Measurements from ENCODE around the gene DPEP1.
"Not testable (repeated sequence)": the region's sequence is repeated elsewhere in the genome, so short reads cannot be mapped to it uniquely, and the experiment has no call there.

DPEP1 gene

DNA sequence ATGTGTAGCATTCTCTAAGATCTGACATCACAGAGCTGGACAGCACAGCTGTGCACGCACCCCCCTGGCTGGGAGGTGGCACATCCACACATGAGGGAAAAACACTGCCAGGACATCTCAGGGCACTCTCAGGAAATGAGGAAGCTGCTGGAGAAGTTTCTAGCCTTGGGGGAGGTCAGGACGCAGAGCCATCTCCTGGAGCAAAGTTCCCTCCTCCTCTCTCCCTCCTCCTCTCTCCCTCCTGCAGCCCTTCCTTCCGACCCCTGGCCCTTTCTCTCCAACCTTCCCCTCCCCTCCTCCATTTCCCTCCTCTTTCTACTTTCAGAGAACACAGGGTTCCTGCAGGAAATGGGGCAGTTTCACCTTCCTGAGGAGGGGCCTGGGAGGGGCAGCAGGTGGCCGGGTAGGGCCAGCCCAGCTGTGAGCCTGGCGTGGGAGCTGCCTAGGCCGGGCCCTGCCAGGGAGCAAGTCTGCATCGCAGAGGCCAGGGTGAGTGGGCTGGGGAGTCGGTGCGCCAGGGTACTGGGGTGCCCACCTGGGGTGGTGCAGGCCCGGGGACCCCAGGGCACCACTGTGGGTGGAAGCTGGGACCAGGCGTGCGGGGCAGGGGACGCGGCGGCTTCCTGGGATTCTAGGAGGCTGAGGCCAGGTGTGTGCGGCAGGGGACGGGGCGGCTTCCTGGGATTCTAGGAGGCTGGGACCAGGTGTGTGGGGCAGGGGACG, at the start of gene DPEP1:
Gene DPEP1 (plus strand): TSS at position 412 of the 723 bp plus-strand sequence. CDS start 16,769 bp downstream, outside the sequence.
- DNase-seq: no peak

DNA sequence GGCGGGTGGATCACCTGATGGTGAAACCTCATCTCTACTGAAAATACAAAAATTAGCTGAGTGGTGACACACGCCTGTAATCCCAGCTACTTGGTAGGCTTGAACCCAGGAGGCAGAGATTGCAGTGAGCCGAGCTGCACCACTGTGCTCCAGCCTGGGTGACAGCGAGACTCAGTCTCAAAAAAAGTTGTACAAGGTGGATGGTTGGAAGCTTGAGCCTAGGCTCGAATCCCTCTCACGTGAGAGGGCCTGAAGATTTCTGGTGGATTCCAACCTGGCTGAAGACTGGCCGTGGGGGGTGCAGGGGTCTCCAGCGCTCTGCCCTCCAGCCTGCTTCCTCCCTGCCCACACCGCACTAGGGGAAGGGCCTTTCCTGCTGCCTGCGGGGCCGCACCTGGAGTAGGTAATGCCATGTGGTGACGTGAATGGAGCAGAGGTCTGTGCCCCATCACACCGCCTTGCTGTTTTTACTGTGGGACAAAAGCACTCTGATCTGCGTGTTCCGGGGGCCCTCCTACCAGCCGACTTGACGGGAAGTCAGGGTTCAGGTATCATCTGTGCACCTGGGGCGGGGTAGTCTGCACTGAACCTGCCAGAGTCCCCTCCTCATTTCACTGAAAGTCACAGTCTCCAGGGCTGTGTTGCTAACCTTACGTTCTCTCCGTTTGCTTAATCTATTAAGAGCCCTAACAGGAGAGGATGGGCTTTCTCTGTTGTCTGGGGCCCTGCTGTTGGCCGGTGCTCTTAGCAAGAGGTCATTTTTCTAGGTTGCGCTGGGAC, 48.8 kb upstream of the DPEP1 start:
- DNase-seq: peak; percentile 67 to 71

DNA sequence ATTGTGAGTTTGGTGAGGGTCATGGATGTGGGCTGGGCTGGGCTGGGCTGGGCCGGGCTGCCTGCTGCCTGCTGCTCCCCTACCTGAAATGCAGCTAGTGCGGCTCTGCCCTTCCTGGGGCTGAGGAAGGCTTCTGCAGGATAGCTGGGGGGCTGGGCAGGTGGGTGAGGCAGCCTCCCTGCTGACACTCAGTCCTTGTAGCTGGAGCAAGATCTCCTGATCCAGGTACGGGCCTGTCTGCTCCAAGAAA, 48.3 kb upstream of the DPEP1 start:
- no peak for DNase-seq

DNA sequence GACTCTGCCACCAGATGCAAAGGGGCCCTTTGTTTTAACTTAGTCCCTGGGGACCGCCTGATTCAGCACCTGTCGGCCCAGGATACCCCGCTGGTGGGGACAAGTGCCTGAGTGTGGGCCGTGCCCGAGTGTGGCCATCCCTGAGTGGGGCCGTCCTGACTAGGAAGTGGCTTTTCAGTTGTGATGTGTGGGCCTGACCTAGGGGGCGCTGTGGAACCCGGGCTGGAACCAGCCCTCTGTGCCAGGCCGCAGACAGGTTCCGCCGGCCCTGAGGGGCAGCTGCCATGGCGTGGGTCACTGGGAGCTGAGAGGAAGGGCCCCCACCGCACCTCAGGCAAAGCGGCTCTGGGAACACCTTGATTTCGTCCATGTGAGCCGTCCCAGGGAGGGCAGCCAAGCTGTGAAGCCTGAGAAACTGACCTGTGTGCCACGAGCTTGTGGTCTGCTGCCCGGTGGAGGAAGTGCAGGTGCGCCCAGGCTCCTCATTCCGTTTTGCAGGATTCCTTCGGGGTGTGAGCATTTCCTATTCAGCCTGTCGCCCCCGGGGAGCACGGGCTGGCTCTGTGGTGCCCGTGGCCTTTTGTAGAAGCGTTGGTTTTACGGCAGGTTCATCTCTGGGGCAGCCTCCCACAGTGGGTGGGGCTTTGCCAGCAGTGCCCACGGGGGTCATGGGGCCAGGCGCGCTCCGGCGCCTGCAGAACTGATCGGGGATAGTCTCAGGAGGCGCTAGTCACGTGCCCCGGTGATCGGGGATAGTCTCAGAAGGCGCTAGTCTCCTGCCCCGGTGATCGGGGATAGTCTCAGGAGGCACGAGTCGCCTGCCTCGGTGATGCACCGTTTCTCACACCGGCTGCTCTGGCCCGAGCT, 47.7 kb upstream of the DPEP1 start:
- DNase-seq: peak; percentile 84 to 87

DNA sequence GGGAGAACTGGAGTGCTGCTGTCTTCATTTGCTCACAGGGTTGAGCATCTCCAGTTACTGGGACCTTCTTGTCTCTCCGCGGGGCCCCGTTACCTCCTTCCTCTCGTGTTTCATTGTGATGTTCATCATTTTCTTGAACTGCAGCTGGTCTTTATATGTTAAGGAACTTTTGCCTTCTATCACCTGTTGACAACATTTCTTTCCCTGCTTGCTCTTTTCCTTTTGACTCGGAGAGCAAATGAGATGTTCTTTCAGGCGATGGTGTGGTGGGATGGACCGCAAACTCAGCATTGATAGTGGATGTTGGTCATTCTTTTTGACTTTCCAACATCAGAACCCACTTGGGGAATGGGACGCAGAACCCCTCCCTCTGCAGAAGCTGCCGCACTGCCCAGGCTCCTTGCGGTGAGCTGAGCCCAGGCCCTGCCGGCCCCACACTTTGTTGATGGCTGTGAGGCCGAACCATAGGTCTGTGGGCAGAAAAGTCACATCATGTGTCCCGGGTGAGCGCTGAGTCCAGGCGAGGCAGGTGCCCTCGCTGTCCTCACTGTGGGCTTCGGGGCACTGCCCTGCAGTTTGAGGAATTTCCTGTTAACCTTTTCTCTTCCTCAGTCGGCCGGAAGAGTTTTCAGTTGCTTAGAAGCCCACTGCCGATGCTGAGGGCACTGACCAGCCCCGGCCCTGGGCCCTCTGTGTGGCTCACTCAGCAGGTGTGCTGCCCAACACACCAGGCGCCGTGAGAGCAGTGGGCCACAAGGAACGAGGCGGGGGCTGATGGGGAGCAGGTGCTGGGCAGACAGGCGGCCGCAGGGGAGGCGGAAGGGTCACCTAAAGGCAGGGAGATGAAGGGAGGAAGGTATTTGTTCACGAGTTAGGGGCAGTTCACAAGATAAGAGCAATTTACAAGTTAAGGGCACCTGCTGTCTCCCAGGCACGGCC, 45.5 kb upstream of the DPEP1 start:
- DNase-seq: no peak

DNA sequence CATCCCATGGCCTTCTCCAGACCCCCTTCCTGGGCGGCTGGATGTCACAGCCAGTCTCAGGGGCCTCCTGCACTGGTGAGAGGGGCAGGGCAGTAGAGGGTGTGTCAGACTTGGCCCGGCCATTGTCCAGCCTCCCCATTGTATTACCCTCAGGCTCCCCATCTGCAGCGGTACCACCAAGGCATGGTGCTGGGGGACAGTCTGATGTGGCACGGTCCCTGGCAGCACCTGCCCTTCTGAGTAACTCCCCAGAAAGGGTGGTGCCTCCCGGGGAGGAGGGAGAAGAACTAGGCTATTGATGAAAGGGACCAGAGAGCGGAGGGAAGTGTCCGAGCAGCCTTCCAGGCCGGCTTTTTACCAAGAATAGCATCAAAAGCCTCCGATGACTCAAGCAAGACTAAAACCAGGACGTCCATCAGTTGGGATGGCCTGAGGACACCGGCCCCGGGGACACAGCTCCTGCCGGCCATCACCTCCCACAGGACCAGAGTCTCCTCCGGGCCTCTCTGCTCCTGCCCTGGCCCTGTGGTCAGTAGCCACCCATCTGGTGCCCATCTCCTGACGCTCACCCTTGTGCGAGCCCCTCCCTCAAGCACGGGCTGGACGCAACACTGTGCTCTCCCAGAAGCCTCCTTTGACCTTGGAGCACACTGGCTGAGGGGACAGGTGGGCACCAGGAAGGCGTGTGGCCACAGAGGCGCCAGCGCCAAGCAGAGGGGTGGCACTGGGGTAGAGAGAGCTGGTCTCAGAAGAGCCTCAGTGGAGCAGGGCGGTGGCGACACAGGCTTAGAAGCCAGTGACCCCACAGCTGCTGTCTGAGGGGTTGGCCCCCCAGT, 43.7 kb upstream of the DPEP1 start:
- DNase-seq: no peak

DNA sequence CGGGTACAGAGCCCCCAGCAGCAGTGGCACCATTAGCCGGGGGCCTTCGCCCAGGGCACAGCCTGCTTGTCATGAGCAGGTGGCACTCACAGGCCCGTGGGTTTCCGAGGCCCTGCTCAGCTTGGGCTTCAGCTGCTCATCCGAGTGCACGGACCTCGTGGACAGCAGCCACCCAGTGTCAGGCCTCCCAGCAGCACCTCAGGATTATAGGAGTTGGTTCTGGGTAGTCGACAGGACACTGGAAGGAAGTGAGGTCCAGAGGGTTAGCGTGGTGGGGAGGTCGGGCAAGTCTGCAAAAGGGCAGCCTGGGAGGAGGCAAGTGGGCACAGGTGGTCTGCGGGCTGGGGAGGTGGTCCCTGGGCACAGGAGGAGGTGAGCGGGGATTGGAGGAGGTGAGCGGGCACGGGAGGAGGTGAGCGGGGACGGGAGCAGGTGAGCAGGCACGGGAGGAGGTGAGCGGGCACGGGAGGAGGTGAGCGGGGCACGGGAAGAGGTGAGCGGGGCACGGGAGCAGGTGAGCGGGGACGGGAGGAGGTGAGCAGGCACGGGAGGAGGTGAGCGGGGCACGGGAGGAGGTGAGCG, 43.0 kb upstream of the DPEP1 start:
- DNase-seq: no peak

DNA sequence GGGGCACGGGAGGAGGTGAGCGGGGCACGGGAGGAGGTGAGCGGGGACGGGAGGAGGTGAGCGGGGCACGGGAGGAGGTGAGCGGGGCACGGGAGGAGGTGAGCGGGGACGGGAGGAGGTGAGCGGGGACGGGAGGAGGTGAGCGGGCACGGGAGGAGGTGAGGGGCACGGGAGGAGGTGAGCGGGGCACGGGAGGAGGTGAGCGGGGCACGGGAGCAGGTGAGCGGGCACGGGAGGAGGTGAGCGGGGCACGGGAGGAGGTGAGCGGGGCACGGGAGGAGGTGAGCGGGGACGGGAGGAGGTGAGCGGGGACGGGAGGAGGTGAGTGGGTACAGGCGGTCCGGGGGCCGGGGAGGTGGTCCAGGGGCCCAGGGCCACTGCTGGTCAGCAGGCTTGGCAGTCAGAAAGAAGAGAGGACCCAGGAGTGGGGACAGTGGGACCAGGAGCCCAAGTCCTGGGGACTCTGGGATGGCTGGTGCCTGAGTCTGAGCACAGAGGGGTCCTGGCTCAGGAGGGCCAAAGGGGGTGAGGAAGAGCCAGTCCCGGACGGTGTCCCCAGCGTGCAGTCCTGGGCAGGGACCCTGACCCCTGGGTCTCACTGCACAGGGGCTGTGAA, 42.4 kb upstream of the DPEP1 start:
- not testable (repeated sequence) for DNase-seq

DNA sequence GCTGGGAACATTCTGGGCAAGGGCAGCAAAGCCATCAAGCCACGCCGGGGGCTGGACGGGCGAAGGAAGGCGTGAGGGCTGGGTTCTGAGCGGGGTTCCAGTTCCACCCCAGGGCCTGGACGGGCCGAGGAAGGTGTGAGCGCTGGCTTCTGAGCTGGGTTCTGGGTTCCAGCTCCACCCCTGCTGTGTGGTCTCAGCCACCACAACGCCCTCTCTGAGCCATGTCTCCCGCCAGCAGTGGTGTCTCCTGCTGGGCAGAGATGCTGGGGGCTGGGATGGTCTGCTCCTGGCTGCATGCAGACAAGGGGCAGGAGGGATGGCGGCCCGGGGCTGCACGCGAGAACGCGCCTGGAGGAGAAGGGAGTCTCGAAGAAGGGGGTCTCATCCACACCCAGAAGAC, 41.8 kb upstream of the DPEP1 start:
- no peak for DNase-seq

DNA sequence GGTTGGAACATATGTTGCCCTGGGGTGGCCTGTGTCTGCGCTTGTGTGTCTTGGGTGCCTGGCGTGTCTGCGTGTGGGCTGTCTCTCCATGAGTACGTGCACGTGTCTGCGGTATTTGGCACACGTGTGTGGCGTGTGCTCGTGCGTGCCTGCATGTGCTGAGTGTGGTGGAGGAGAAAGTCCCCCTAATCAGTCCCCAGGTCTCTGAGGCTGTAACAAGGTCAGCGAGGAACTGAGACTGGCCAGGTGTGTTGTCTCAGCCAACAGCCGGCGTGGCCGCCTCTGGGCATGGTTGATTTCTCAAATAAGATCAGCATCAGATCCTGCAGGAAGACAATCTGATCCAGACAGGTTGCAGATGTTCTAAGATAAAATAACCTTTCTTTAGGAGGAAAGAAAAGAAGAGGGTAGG, 41.4 kb upstream of the DPEP1 start:
- DNase-seq: no peak

DNA sequence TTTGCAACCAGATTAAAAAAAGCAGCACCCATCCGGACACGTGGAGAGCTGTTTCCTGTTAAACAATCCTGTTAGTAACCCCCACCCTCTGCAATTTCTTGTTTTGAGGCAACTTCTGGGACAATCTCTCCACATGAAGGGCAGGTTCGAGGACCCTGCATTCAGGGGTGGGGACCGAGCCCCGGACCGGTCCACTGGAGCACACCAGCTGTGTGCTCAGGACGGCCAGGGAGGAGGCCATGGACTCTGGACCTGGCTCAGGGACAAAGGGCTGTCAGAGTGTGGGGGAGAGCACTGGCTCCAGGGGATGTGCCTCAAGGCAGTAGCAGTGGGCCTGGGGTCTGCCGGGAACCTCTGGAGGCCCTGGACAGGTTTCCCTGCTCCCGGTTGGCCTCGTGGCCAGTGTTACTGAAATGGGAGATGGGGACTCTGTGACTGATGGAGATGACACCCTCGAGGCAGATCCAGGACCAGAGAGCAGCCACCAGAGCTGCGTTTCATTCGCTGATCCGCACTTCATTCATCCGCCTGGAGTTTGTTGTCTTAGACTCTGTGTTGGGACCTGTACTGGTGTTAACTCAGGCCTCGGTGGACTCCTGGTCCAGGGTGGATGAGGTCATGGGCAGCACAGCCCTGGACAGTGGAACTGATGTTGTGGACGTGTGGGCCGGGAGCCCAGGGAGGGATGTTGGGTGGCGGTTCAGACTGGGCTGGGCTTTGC, 40.8 kb upstream of the DPEP1 start:
- no peak for DNase-seq

DNA sequence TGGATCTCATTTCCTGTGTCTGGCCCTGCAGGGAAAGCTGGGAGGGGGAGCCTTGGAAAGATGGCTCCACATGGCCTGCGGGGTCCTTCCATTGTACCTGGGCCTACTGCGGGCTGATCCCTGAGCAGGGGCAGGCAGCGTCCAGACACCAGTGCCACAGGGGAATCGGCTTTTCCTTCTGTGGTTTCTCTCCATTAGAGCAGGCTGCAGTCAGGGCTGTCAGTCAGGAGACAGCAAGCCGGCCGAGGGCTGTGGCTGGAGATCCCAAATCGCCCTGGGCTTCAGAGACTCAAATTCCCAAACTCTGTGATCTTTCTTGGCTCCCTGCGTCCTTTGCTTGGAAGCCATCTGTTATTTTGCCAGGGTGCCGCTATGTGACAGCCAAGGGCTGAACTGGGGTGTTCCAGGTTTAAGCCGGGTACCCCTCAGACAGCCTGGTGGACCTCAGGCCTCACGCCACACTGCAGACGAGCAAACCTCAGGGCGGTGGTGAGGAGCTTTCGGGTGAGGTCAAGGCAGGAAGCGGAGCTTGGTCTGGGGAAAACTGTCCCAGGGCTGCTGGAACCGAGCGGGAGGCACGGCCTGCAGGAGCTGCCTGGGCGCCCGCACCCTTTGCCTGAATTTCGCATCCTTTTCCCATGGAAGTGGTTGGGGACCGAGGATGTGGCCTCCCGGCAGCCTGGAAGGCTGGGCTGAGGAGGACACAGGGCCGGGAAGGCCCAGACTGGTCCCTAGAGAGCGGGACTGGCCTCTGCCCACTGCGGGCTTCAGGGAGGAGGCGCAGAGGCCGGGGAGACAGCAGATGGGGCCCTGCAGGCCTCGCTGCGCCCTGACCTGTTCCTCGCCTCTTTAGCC, 39.4 kb upstream of the DPEP1 start:
- DNase-seq: no peak

DNA sequence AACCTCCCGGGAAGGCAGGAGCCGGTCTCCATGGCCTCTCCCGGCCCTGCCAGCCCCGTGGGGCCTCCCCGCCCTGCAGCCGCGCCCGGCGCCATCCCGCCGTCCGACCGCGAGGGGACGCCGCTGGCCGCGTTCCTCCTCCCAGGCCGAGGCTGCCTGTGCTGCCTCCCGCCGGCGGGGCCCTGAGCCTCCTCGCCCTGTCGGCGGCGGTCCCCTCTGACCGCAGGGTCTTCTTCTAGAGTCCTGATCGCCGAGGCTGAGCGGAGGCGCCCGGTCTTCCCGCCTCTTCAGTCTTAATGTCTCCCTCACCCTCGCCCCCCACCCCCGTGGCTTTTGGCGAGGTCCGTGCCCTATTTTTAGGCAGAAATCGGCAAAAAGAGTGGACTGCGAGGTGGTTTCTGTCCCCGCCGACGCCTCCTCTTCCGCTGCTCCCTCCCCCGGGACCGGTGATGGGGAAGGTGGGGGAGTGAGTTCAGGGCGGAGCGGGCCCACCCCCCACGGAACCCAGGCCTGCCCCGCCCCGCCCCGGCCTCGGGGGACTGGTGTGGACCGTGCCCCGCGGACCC, 38.7 kb upstream of the DPEP1 start:
- DNase-seq: peak; percentile 73 to 81

DNA sequence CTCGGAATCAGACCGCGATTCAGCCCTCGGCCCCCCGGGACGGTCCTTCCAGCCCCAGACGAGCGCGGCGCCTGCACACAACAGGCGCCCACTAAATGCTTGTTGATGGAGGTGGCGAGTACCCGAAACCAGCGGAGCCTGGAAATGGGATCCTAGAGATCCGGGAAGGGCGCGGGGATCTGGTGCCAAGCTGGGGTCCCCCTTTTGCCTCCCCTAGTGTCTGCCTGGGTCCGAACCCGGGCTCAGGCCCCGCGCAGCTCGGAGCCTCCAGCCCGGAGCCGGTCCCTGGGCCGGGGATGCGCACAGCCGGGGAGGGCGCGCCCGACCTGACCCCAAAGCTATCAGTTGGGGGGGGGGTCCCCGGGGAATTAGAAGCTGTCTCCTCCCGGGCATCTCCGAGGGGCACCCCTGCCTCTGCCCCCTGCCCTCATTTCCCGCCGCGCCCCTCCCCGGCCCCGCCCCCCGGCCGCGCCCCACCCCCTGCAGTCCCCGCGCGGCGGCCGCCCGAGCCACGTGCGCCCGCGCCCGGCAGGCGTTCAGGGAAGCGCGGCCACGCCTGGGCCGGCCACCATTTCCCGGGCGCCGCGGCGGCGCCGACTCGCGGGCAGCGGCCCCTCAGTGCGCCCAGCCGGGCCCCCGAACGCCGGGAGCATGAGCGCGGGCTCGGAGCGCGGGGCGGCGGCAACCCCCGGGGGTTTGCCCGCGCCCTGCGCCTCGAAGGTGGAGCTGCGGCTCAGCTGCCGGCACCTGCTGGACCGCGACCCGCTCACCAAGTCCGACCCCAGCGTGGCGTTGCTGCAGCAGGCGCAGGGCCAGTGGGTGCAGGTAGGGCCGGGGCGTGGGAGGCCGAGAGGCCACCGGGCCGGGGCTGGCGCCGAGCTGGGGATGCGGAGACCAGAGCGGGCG, 37.9 kb upstream of the DPEP1 start, which contains the start of gene CPNE7:
Gene CPNE7 (plus strand): TSS at position 512 of the 906 bp plus-strand sequence. CDS start 140 bp downstream, at position 652.
- peak; percentile 38 to 48 for DNase-seq

DNA sequence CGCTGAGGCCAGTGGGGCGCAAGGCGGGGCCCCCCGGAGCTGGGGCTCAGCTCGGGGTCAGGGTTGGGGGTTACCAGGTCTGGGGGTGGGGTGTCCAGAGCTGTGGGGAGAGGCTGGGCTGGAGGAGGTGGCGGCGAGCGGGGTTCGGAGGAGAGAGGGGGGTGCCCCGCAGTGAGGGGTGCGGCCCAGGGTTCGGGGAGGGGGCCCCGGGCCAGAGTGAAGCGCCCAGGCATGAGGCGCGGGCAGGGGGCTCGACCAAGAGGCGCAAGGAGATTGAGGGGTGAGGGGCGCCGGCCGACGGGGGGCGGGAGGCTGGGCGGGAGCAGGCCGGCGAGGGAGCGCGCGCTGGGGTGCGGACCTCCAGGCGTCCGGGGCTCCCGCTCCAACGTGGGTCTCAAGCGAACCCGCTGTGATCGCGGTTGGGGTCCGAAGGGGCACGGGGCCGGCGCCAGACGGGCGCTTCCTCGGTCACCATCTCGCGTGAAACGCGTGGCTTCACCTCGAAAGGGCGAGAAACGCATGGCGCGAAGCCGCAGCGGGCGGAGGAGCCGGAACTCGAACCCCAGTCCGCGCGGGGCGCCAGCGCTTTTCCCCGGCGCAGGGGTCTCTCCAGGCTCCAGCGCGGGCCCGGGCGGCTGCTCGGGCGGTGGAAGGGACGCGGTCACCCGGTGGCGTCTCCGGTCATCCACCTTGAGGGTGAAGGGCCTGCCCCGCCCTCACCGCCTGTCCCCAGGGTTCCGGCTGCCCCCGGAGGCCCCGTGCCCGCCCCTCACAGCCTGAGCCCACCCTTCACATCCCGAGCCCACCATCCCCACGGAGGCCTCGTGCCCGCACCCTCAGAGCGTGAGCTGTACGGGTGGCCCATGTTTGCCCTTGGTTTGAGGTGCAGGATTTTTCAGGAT, 37.0 kb upstream of the DPEP1 start:
- no peak for DNase-seq

DNA sequence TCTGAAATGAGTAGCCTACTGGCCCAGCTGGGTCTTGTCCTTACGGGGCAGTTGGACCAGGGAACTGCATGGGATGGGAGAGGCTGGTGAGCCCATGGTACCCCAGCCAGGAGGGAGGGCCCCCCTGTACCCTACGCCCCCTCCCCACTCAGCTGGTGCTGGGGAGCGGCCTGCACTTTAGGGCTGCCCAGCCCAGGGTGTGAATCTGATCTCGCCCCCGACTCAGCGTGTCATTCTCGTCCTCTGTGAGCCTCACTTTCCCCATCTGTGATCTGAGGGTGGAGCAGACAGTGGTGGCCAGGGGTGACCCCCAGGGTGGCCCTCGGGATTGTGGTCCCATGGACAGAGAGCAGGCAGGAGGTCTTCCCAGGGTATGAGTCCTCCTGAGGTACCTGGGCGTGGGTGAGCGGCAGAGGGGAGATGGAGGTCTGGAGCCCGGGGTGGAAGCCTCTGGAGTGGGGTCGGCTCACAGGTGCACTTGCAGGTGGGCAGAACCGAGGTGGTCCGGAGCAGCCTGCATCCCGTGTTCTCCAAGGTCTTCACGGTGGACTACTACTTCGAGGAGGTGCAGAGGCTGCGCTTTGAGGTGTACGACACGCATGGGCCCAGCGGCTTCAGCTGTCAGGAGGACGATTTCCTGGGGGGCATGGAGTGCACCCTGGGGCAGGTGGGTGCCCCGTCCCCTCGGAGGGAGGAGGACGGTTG, 36.2 kb upstream of the DPEP1 start:
- DNase-seq: no peak
